AG08395 (cell line): ENCODE data around the gene IL37.

Source experiments
- DNase-seq: peaks from one replicate; pipeline ENCODE4 v3.0.0; 2012; ENCODE audit warnings: mixed read lengths, low spot score

The IL37 gene

DNA sequence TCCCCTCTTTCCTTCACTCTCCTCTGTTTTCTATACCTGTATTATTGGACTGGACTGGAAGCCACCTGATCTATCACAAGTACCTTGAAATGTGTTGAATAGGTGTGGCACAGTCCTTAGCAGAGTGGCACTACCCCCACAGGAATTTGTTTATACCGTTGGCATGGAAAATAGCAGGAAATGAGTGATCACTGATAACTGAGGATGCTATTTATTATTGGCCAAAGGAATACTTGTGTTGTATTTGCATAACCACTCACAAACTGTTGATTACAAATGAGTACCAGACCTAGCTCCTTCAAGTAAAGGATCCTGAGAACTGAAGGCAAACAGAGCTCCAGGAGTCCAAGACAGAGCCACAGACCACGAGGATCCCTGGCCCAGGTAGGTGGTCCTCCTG is at the start of gene IL37:
Gene IL37, plus strand, starts transcription at position 301 of the 400 bp plus-strand sequence. CDS start 1,848 bp downstream, outside the sequence.
- no peak for DNase-seq

DNA sequence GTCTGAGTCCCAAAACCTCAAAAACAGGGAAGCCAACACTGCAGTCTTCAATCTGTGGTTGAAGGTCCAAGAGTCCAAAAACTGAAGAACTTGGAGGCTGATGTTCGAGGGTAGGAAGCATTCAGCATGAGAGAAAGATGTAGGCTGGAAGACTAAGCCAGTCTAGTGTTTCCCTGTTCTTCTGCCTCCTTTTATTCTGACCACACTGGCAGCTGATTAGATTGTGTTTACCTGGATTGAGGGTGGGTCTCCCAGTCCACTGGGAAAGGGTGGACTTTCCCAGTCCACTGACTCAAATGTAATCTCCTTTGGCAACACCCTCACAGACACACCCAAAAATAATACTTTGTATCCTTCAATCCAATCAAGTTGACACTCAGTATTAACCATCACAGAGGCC is 46.9 kb upstream of the IL37 start:
- no peak for DNase-seq

- no peak for DNase-seq
These were observed 44.7 kb upstream of the IL37 start for GRCh38 chr2:112866128-112866835.

GRCh38 chr2:112867701-112868631 is 43.0 kb upstream of the IL37 start:
- DNase-seq, result no peak

DNA sequence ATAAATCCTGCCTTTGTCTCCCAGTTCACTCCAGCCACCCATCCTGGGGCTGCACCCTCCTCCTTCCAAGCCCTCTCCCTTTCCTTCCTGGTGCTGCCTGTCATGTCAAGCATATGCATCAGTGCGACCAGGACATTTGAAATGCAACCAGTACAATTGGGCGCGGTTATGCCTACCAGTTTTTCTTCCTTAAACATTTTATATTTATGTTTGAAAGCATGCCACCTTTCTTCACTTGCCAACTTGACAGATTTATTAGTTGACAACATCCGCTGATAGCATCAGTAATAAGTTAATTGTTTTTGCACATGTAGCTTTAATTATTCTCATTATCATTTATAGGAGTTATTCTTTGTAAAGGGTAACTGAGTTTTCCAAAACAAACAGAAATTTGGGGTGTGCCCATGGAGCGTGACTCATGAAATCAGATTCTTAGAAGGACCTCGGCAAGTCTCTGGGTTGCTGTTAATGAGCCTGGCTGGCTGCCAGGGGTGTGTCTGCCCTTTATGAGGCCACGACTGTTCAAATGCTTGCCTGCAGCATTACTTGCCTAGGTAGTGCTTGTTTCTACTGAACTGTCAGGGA is 41.6 kb upstream of the IL37 start:
- DNase-seq, result peak; percentile 52

DNA sequence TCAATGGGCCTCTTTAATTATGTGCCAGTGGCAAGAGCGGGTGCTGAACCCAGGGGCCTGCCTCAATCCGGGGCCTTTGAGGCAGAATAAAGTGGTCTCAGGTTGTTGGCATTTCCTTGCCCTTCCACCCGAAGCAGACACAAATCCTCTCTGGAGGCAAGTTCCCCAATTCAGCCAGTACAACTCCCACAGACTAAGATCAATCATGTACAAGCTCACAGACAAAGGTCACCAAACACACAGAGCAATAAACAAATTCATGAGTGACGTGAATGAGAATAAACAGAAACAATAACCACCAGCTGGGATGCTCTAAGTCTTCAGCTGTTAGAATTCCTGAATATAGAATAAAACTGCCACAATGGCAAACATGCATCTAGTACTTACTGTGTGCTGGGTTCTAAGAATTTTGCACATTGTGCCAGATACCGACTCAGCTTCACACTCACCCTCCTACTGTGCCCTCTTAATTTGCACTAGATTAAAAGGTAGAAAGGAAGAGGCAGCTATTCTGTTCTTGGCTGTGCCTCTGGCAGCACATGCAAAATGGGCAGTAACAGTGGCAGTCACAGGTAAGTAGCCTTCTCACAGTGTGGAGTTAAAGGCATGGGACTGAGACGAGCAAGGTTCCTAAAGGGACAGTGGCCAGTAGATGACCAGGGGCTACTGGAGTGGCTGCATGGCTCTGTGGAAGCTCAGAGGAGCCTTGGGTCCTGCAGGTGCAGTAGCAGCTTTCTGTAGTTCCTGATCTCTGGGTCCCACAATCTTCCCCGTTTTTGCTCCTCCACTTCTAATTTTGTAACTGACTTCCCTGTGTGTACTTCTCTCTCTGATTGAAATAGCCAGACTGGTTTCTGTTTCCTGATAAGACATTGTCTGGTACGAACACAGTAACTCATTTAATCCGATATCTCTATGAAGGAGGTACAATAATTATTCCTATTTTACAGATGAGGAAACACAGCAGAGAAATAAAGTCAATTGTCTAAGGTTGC is 39.8 kb upstream of the IL37 start:
- DNase-seq, result no peak

- no peak for DNase-seq
These were observed 34.6 kb upstream of the IL37 start for GRCh38 chr2:112876257-112876970.

GRCh38 chr2:112876971-112877361 is 34.0 kb upstream of the IL37 start:
- DNase-seq, result no peak

DNA sequence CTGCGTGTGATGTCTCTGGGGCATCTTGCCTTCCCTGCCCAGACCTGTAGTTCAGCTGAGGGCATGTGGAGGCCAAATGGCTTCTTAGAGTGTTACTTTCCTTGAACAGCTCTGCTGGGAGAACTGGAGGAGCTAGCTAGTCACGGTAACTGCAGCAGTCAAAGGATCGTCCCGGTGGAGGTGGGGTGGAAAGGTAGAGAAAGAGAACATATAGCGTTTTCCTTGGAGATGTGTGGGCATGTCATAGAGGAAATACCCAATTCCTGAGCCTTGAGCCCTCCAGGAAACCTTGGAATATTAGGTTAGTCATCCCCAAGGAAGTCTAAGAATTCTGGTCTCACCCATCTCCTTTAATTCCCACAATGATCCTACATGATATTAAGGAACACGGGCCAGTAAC is 33.5 kb upstream of the IL37 start:
- DNase-seq, result peak; percentile 46

DNA sequence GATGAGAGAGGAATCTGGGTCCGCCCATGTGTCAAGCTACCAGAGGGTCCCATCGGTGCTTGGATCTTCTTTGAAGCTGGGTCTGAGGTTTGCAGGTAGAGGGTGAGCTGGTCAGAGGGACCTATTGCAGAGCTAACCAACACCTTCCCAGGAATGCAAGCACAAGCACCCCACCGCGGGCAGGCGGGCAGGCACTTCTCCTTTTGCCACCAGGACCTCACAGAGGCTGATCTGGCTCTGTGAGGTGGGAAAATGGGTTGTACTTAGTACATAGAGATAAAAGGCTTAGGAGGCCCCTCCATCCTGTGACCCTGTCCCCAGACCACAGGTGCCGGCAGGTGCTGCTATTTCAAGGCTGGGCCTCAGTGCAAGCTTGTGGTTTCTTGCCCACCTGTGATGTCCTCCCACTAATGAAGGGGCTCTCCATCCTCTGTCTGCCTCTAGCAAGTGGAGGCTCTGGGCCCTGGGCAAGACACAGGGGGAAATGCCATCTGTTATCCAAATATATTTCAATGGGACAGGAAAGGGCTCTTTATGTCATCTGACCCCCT is 31.4 kb upstream of the IL37 start:
- DNase-seq, result no peak

DNA sequence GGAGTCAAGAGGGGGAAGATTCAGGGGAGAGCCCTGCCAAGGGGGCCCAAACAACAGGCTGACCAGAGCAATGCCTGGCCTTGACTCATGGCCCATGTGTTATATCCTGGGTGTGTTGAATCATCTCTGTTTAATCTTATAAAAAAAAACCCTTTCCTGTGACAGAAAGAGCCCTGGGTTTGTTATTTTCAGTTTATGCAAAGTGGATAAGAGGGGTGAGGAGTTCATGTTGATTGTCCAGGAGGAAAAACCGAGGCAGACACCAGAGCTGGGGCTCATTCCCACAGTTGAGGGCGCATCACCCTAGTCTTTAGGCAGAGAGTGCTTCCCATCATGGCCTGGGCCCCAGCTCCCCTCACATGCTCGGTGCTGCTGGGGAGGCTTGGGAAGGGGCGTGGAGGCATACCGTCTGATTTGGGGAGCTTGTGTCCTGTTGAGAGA is 30.9 kb upstream of the IL37 start:
- DNase-seq, result peak; percentile 55

DNA sequence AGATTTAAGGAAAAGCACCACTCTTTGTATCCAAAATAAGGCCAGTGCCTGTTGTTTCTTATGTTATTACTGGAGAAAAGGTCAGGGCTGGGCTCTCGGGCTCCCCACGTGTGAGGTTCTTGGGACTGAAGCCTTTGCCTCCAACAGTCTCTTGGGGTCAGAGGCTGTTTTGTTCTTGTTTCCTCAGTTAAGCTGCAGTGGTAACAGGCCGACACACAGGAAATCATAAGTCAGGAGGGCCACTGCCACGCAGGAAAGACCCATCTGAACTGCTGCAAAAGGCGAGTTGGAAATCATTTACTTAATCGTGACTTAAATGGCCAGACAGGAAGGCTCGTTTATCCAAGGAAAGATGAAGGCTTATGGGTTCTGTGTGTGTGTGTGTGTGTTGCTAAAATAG is 30.3 kb upstream of the IL37 start:
- no peak for DNase-seq

DNA sequence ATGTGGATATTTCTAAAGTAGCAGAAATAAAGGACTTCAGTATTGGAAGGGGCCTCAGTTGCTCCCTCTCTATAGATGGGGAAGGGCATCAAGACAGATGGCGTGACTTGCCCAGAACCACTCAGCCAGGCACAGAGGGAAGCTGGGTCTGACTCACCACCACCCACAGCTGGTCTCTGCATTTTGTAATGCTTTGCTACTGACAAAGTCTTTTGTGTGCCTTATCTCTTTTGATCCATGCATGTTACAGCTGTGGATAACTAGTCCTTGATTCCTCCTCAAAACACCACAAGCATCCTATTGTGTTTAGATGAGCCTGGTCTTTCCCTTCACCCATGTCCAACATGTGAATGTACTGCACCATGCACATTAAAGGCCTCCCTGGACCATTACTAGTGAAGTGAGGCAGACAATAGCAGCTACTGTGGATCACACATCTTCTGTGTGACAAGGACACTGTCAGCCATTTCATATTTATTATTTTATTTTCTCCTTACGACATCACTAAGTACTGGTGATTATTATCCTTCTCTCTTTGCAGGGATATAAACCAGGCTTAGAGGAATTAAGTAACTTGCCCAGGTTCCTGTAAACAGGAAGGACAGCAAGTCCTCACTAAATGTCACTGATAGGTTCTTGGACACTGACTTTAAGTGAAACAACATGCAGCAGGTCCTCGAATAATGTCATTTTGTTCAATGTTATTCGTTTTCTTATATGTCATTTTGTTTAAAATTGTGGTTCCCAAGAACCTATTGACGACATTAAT is 29.6 kb upstream of the IL37 start:
- DNase-seq, result peak; percentile 64

DNA sequence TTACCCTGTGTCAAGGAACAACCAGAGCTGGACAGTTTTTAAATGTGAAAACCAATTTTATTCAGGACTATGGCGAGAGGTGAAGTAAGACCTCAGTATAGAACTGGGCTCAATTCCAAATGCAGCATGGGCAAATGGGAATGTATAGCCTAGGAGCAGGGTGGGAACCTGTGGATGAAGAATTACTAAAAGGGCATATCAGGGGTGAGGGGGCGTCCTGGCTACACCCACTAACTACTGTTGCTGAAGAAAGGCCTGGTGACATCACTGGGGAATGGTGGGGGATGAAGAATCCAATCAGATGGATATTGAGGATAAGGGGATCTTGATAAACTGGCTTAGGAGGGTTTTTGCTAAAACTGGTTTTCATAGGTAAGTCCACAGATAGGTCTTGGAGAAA is 27.3 kb upstream of the IL37 start:
- no peak for DNase-seq

GRCh38 chr2:112884869-112885505 is 26.0 kb upstream of the IL37 start:
- DNase-seq, result peak; percentile 46

- DNase-seq, result no peak
These were observed 25.5 kb upstream of the IL37 start for GRCh38 chr2:112885506-112885902.

GRCh38 chr2:112886291-112886690 is 24.7 kb upstream of the IL37 start:
- DNase-seq, result no peak

DNA sequence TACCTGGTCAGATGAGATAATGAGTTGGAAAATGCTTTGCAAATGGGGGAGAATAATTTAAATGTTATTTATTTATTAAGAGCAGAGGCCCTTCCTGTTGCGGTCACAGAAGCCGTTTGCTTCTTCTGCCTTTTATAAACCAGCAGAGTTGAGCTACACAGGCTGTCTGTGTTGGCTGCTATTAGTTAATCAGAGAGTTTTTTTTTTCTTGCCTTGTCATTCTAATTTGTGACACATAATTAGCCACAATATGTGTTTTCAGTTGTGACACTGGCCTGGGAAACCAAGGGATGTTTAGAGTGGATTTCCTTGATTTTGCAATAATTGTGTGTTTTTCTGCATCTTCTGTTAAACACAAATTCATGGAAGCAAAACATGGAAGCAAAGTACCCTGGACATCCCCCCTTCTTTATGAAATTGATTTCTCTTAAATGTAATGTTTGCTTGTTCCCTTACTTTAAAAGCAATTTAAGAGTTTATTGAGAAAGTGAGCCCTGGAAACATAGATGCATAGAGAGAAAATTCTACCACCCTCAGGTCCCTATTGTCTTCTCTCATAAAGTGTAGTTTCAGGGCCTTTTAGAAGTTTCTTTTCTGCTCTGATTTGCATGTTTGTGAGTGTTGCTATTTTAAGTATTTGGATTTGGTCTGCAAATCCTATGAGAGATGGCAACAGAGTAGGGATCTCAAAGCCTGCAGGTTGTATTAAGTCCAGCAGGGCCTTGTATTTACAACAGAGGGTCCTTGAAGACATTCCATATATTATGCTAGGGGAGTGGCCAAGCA is 22.8 kb upstream of the IL37 start:
- no peak for DNase-seq

DNA sequence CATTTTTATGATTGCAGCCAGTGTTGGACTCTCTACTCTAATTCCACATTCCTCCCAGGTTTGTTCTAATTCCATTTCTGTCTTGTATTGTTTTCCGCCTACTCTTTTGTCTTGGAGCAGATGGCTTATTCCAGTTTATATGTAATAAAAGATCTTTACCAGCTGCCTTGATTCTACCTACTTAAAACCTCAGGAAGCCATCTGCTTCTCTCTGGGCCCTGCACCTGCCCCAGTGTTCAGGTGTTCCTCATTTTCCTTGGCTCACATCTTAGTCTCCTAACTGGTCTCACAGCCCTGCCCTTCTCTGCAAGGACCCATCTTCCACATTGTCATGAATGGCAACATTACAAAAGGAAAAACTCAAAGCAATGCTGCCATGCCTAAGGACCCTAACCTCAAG is 21.0 kb upstream of the IL37 start:
- no peak for DNase-seq
